Activated naive CD4-positive, alpha-beta T cell (primary cell): Measurements from ENCODE around the gene FPR3.

ENCODE experiments used
- DNase-seq, 4 experiments: peaks; one replicate each; lab custom pipeline; 2025; lab: John Stamatoyannopoulos, UW

Gene FPR3

DNA sequence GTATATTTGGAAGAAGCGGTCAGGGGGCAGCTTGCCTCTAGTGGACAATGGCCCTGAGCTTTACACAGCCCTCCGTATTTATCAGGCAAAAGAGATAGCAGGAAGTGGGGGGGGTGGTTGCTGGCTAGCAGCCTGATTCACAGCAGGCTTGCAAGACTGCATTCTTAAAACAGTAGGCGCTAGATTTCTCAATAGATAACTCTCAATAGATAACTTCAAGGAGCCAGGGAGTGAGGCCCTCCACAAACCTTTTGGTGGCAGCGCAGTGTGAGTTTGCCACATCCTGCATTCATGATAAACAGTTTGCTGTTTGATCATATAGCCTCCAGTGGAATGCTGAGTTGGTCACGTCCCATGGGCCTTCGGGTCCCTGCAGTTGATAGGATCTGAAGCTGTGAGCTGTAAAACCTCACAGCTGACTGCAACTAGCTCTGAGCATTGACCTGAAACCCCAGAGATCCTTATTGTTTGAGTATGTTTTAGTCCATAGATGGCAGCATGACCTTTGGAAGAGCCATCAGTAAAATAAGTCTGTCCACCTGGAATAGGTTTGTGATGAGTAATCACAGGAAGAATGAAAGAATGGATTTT, 12.2 kb downstream of the FPR3 start:
- no peak for DNase-seq

DNA sequence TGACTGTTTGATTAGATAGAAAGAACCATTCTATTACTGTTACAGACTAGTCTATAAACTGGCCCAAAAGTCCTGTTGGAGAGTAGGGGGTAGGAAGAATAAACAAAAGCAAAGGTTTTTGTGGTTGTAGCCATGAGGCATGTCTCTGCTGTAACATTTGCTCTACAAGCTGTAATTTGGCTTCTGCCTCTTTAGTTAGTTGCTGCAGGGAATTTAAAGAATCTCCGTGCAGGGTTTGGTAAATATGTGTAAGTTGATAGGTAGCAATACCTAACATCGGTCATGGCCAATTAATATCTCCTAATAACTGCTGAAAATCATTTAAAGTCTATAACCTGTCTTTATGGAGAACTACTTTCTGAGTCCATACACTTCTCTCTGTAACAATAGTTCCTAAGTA, 13.0 kb downstream of the FPR3 start:
- no peak for DNase-seq

DNA sequence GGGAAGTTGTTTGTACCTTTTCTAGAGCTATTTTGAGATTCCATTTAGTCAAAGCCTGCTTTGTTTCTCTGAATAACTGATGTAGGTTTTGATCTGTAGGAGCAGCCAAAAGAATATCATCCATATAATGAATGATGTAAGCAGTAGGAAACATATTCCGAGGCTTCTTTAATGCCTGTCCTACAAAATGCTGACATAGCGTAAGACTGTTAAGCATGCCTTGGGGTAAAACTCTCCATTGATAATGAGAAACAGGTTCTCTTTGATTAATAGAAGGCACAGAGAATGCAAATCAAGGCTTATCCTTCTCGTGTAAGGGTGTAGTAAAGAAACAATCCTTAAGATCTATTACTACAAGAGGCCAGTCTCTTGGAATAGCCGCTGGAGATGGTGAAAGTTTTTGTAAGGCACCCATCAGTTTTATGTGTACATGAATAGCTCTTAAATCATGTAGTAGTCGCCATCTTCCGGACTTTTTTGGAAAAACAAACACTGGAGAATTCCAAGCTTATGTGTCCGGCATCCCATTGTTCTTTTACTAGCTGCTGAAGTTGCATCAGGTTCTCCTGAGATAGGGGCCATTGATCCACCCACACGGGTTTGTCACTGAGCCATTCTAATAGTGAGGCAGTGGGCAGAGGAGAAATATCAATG, 13.5 kb downstream of the FPR3 start:
- no peak for DNase-seq

DNA sequence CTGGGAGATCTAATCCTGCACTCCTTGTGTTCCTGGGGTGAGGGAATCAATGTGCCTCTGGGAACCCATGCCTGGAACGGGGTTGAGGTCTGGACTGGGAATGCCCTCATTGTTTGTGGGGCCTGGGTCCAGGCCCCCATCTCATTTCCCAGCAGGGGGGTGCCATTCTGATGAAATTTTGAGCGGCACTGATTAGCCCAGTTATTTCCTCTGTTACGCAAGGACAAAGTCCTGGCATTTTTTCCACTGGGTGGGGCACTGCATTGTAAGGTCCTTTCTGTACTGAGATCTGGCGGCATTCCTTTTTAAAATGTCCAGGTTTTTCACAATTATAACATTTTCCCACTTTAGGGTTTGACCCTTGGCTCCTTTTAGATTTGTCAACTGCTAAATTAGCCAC, 14.8 kb downstream of the FPR3 start:
- no peak for DNase-seq

DNA sequence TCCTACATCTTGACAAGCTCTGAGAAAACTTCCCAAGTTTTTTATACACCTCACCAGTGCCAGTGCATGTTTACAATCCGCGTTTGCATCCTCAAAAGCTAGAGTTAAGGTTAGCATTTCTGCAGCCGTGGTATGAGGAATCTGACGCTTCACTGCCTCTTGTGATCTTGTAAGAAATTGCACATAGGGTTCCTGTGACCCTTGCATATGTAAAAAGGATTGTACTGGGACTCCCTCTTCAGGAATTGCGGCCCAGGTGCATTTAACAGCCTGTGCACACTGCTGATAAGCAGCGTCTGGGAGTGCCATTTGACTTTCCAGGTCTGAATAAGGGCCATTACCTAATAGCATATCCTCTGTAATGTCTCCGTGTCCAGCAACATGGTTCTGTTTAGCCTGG, 15.3 kb downstream of the FPR3 start:
- no peak for DNase-seq

DNA sequence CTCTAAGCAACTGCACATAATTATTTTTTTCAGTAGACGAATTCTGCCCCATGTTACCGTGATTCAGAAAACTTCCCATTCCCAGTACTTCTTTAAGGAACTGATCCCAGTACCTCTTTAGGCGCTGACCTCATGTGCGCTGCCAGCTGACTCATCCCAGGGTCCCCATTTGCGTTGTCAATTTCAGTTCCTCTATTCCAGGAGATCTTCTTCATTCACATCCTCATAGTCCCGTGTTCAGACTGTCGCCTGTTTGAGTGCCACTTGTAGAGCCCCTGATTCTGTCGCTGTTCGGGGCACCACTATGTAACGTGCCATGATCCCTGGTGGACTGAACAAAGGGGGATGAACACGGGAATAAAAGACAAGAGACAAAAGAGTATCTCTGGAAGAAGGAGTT, 16.4 kb downstream of the FPR3 start:
- no peak for DNase-seq

DNA sequence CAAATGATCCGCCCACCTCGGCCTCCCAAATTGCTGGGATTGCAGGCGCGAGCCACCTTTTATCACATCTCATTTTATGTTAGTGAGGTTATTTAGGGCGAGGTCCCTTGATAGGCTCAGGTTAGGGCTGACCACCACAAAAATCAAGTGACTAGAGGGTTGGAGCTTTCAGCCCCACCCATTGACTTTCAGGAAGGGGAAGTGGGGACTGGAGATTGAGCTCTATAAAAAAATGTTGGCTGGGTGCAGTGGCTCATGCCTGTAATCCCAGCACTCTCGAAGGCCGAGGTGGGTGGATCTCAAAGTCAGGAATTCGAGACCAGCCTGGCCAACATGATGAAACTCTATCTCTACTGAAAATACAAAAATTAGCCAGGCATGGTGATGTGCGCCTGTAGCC, 20.1 kb downstream of the FPR3 start:
- no peak for DNase-seq

DNA sequence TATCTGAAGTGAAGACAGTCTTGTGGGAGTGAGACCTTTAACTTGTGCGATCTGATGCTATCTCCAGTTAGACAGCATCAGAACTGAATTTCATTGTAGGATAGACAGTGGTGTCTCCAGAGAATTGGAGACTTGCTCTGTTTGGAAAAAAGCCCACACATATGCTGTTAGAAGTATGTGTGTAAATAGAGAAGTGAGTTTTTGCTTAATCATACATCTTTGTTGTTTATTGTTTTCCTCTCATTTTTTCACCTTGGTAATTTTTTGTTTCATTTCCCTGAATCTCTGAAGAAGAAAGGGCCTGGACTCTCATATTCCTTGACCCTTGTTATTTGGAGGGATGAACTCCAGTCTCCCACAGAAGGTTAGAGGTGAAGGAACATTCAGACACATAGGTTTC, 21.8 kb downstream of the FPR3 start:
- no peak for DNase-seq

DNA sequence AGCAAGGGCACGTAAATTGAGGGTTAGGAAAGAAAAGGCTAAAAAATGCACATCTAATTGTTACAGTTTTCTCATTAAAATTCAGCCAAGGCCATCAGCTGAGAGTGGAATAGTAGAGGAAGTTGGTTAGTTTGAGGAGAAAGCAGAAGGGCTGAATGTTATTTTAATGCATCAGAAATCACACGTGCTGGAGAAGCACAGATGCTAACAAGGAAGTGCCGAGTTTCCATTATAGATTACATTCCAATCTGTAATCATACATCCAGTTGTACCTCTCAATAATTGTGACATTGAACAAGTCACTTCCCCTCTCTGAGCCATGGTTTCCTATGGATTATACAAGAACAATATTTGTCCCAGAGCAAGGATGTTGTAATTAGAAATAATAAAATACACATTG, 25.1 kb downstream of the FPR3 start:
- DNase-seq: no peak

DNA sequence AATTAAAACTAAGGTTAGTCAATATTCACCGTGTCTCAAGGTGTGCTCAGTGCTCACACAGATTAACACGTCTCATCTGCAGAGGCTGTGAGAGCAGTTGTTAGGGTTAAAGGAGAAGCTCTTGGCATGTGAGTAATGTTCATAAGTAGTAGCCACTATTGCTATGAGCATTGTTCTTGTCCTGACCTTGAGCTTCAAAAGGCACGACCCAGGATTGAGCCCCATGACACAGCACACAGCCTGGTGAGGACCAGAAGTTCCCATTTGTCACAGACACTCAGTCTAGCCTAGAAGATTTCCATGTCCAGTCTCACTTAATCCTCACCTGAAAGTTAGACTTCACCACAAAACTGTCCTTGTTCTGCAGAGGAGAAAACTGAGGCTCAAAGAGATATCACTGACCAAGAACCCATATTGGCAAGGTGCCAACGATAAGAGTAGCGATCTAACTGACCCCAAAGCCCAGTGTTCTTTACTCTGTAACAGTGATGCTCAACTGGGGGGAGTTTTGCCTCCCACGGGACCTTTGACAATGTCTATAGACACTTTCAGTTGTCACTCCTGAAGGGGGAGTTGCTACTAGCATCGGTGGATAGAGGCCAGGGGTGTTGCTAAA, 26.0 kb downstream of the FPR3 start:
- no peak for DNase-seq

DNA sequence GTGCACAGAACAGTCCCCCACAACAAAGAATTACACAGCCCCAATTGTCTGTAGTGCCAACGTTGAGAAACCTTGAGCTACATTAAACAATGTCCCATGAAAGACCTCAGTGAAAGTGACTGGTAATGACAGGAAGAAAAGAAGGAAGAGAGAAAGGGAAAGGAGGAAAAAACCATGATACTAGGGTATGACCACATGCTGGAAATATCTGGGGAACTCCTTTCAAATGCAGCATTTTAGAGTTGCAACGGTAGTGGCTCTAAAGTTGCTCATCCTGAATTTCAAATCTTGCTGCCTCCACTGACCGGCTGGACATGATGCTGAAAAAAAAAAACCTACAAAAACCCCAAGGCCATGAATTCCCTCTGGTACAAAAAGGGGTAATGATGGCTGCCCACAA, 26.5 kb downstream of the FPR3 start:
- no peak for DNase-seq

DNA sequence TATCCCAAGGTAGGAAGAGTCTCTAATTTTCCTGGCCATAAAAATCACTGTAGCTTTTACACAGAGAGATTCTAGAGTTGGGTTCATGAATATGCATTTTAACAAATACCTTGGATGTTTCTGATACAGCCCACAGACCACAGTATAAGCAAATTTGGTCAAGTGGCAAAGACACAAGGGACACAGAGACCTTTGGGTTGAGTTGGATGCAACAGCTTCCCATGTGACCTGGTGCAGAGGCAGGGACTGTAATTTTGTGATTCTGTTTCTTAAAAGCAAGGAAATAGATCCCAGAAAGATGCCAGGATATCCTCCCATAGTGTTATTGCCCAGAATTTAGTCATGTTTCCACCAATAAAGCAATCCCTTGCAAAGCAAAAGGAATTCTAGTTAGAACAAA, 27.0 kb downstream of the FPR3 start:
- no peak for DNase-seq

DNA sequence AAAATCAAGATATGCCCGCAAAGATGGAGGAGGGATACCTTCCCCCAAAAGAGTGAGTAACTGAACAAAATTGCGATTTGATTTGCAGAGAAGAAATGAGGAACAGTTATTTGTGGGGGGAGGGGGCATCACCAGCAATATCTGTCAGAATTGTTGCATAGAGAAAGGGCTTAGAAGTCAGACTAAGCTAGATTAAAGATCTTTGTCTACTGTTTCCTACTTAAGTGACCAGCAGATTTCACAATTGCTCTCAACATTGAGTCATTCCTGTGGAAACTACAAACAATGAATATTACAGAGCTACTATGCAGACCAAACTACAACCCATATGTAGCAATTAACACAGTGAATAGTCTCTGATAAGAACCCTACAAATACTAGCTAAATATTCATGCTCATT, 27.4 kb downstream of the FPR3 start:
- DNase-seq: no peak

DNA sequence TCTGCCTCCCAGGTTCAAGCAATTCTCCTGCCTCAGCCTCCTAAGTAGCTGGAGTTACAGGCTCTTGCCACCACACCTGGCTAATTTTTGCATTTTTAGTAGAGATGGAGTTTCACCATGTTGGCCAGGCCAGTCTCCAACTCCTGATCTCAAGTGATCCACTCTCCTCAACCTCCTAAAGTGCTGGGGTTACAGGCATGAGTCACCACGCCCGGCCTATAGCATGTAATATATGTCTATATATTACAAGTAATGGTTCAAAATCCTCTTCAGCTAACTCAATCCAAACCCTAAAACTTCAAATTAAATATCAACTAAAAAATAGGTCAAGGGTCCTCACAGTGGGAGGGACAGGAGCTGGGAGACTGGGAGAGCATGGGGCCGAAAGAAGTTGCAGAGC, 28.0 kb downstream of the FPR3 start:
- no peak for DNase-seq

DNA sequence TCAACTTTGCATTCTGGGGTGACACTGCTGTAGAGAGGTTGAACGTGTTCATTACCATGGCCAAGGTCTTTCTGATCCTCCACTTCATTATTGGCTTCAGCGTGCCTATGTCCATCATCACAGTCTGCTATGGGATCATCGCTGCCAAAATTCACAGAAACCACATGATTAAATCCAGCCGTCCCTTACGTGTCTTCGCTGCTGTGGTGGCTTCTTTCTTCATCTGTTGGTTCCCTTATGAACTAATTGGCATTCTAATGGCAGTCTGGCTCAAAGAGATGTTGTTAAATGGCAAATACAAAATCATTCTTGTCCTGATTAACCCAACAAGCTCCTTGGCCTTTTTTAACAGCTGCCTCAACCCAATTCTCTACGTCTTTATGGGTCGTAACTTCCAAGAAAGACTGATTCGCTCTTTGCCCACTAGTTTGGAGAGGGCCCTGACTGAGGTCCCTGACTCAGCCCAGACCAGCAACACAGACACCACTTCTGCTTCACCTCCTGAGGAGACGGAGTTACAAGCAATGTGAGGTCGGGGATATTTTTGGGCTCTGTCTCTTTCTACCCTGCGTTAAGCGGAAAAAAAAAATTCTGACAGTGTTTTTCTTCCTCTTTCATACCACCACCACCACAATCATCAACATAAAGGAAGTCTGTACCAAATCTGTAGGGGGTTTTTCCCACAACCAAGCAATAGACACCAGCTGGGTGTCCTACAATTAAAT, 29.5 kb downstream of the FPR3 start:
- DNase-seq: no peak

DNA sequence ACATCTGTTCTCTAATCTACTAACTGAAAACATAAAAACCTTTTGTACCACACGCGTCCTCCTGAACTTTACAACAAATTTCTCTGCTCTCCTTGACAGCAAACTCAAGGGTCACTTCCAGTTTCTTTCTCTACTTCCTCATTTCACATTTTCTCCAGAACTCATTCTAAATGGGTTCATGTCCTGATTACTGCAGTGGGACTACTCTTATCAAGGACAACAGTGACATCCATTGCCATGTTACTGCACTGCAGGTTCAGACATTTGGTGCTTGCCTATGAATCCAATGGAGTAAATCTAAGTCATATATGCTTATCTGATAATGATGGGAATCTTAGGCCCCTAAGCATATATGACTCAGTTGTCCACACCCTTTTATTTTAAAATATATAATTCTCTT, 35.3 kb downstream of the FPR3 start:
- DNase-seq: no peak

DNA sequence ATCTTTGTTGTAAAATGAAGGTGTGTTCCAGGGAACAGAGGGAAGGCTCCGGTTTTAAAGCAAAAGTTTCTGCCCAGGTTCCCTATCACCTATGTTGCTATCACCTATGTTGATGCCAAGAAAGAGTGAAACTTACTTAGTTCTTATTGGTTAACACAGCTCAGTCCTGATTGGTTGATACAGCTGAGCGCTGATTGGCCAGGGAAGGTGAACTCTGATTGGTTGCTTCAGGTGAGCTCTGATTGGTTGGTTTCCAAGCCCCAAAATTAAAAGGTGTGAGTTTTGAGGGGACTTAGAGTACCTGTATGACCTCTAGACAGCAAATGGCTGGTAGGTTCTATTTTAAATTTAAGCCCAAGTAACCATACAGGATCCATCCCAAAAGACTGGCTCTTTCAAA, 42.2 kb downstream of the FPR3 start:
- DNase-seq: no peak

DNA sequence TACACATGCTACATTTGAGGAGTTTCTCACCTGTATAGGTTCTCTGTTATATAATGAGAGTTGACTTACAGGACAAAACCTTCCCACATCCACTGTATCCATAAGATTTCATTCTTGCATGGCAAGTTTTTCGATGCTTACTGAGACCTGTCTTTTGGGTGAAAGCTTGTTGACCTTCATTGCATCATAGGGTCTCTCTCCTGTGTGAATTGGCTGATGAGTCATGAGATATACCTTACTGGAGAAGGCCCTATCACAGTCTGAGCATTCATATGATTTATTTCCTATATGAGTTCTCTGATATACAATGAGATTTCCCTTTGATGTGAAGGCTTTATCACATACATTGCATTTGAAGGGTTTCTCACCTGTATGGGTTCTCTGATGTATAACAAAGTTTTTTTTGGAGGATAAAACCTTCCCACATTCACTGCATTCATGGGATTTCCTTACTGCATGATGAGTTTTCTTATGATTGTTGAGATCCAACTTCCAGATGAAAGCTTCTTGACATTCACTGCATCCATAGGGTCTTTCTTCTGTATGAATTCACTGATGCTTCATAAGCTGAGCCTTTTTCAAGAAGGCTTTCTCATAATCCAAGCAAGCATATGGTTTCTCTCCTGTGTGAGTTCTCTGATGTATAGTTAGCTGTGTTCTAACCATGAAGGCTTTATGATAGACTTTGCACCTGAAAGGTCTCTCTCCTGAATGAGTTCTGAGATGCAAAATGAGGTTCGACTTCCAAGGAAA, 67.1 kb downstream of the FPR3 start:
- DNase-seq: no peak

DNA sequence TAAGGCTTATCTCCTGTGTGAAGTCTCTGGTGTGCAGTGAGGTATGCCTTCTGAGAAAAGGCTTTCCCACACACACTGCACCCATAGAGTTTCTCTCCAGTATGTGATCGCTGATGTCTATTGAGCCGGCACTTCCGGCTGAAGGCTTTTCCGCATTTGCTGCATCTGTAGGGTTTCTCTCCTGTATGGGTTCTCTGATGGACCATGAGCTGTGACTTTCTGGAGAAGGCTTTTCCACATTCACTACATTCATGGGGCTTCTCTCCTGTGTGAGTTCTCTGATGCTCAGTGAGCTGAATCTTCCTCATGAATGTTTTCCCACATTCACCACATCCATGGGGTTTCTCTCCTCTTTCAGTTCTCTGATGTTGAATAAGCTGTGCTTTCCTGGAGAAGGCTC, 78.1 kb downstream of the FPR3 start:
- DNase-seq: no peak
